GM12878 (cell line): ENCODE results near the gene KBTBD8.

Experiments used
- CREB1 ChIP-seq: IDR thresholded peaks from 2 replicates; pipeline ENCODE4 v1.6.1; 2012; ENCODE audit warnings: low read depth, mild to moderate bottlenecking, inconsistent platforms
- EGR1 ChIP-seq, 2 experiments: IDR thresholded peaks; 1 replicate in 1 of 2; 2 replicates in 1 of 2; pipeline ENCODE4 v1.6.1; 2011 to 2012; ENCODE audit warnings: low read depth in 2 of 2, low read length in 2 of 2, borderline replicate concordance in 1 of 2, mild to moderate bottlenecking in 1 of 2, moderate library complexity in 1 of 2
- EZH2 ChIP-seq: IDR thresholded peaks from 2 replicates; pipeline ENCODE4 v1.6.1; 2012; ENCODE audit warnings: low read depth, mild to moderate bottlenecking, control low read depth, inconsistent platforms, low read length, borderline replicate concordance; ENCODE audit not compliant: control insufficient read depth
- JUND ChIP-seq: IDR thresholded peaks from 2 replicates; pipeline ENCODE4 v1.6.1; 2012; ENCODE audit warnings: low read depth, mild to moderate bottlenecking, low read length, improper control_type of control experiment, moderate library complexity
- MYB ChIP-seq: fragments of 150-350 bp; IDR thresholded peaks from 2 replicates; pipeline ENCODE4 v1.6.1; 2014; ENCODE audit warnings: mild to moderate bottlenecking, low read depth, low read length, borderline replicate concordance
- MYC ChIP-seq: IDR thresholded peaks from 2 replicates; pipeline ENCODE4 v1.6.1; 2011; ENCODE audit warnings: mild to moderate bottlenecking, low read length, moderate library complexity, inconsistent platforms; ENCODE audit not compliant: insufficient read depth, insufficient replicate concordance, insufficient read length, severe bottlenecking
- PAX8 ChIP-seq: fragments of 450-650 bp; IDR thresholded peaks from 2 replicates; pipeline ENCODE4 v1.6.1; 2017; ENCODE audit warnings: mild to moderate bottlenecking, moderate library complexity
- SREBF2 ChIP-seq: IDR thresholded peaks from 2 replicates; pipeline ENCODE4 v1.6.1; 2012; ENCODE audit warnings: mild to moderate bottlenecking, low read length
- SRF ChIP-seq, 2 experiments: IDR thresholded peaks; 2 replicates each; pipeline ENCODE4 v1.6.1; 2011; ENCODE audit warnings: low read depth in 2 of 2, low read length in 2 of 2, mild to moderate bottlenecking in 1 of 2, moderate library complexity in 1 of 2
- YY1 ChIP-seq: IDR thresholded peaks from 2 replicates; pipeline ENCODE4 v1.6.1; 2011; ENCODE audit warnings: low read depth, mild to moderate bottlenecking, low read length
- TF ChIP-seq, protein P1 (sequence below), 3 experiments: IDR thresholded peaks in 2 of 3; conservative IDR thresholded peaks in 1 of 3; 2 replicates each; pipeline ENCODE4 v1.5.1; 2011; ENCODE audit warnings: low read depth in 3 of 3, low read length in 3 of 3, mild to moderate bottlenecking in 3 of 3, control low read depth in 2 of 3, moderate library complexity in 2 of 3, inconsistent platforms in 1 of 3, mixed read lengths in 1 of 3; ENCODE audit not compliant: control insufficient read depth in 2 of 3, insufficient read depth in 1 of 3; ENCODE audit errors: extremely low read depth in 1 of 3
- TF ChIP-seq, protein P2 (sequence below): fragments of 450-650 bp; formaldehyde crosslinking; IDR thresholded peaks from 2 replicates; pipeline ENCODE4 v1.4.0; 2020; ENCODE audit warnings: mild to moderate bottlenecking, moderate library complexity
- TF ChIP-seq, protein P3 (sequence below): IDR thresholded peaks from 2 replicates; pipeline ENCODE4 v1.6.1; 2011; ENCODE audit warnings: mild to moderate bottlenecking, low read depth, low read length, moderate library complexity; ENCODE audit not compliant: insufficient replicate concordance

DNA sequence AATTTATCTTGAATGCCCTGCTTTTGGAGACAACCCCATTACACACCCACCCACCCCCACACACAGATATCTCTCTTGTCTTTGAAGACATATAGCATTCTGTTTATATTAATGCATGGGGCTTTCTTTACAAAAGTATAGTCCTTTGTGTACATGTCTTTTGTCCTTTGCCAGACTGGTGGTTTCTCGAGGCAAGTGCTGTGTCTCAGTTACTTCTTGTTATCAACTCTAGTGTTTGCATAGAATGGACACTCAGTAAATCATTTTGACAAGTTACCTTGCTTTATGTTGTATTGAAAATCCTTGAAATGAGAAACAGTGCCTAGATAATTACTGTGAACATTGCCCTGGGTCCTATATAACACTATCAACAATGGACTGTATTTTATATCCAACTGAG is 33.9 kb downstream of the KBTBD8 start:
- TF ChIP-seq MYC (no peak), PAX8 (no peak), EGR1 (IDR thresholded peaks at IDR 0.05; ENCODE audit: borderline replicate concordance in 1 of 2, low read depth in 2 of 2, low read length in 2 of 2) (no peak), YY1 (no peak), CREB1 (no peak), SRF (IDR thresholded peaks at IDR 0.05; ENCODE audit: low read depth in 2 of 2, low read length in 2 of 2) (no peak), EZH2 (no peak), MYB (no peak), JUND (no peak), SREBF2 (no peak)
- TF ChIP-seq, protein P1, sequence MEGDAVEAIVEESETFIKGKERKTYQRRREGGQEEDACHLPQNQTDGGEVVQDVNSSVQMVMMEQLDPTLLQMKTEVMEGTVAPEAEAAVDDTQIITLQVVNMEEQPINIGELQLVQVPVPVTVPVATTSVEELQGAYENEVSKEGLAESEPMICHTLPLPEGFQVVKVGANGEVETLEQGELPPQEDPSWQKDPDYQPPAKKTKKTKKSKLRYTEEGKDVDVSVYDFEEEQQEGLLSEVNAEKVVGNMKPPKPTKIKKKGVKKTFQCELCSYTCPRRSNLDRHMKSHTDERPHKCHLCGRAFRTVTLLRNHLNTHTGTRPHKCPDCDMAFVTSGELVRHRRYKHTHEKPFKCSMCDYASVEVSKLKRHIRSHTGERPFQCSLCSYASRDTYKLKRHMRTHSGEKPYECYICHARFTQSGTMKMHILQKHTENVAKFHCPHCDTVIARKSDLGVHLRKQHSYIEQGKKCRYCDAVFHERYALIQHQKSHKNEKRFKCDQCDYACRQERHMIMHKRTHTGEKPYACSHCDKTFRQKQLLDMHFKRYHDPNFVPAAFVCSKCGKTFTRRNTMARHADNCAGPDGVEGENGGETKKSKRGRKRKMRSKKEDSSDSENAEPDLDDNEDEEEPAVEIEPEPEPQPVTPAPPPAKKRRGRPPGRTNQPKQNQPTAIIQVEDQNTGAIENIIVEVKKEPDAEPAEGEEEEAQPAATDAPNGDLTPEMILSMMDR (IDR thresholded peaks at IDR 0.05 in 2 of 3, conservative IDR thresholded peaks at IDR 0.05 in 1 of 3; ENCODE audit: control insufficient read depth in 2 of 3, extremely low read depth in 1 of 3, insufficient read depth in 1 of 3, low read depth in 3 of 3, low read length in 3 of 3) = no peak
- TF ChIP-seq, protein P2, sequence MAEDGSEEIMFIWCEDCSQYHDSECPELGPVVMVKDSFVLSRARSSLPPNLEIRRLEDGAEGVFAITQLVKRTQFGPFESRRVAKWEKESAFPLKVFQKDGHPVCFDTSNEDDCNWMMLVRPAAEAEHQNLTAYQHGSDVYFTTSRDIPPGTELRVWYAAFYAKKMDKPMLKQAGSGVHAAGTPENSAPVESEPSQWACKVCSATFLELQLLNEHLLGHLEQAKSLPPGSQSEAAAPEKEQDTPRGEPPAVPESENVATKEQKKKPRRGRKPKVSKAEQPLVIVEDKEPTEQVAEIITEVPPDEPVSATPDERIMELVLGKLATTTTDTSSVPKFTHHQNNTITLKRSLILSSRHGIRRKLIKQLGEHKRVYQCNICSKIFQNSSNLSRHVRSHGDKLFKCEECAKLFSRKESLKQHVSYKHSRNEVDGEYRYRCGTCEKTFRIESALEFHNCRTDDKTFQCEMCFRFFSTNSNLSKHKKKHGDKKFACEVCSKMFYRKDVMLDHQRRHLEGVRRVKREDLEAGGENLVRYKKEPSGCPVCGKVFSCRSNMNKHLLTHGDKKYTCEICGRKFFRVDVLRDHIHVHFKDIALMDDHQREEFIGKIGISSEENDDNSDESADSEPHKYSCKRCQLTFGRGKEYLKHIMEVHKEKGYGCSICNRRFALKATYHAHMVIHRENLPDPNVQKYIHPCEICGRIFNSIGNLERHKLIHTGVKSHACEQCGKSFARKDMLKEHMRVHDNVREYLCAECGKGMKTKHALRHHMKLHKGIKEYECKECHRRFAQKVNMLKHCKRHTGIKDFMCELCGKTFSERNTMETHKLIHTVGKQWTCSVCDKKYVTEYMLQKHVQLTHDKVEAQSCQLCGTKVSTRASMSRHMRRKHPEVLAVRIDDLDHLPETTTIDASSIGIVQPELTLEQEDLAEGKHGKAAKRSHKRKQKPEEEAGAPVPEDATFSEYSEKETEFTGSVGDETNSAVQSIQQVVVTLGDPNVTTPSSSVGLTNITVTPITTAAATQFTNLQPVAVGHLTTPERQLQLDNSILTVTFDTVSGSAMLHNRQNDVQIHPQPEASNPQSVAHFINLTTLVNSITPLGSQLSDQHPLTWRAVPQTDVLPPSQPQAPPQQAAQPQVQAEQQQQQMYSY = no peak
- TF ChIP-seq, protein P3, sequence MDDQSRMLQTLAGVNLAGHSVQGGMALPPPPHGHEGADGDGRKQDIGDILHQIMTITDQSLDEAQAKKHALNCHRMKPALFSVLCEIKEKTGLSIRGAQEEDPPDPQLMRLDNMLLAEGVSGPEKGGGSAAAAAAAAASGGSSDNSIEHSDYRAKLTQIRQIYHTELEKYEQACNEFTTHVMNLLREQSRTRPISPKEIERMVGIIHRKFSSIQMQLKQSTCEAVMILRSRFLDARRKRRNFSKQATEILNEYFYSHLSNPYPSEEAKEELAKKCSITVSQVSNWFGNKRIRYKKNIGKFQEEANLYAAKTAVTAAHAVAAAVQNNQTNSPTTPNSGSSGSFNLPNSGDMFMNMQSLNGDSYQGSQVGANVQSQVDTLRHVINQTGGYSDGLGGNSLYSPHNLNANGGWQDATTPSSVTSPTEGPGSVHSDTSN = no peak
